Measurements from ENCODE around the gene OR8B4. TPM values are rescaled to one million over a fixed set of nuclear protein-coding genes. Genes with fewer than 3 reads are reported as not detected.
"Not testable (repeated sequence)": the region's sequence is repeated elsewhere in the genome, so short reads cannot be mapped to it uniquely, and the experiment has no call there.

OR8B4 gene
- total RNA-seq, 1 experiment from 2014 or later = not detected

GRCh38 chr11:124460459-124460858, 35.8 kb upstream of the OR8B4 start:
- intact Hi-C loops (cut with micrococcal nuclease; ENCODE audit: unreplicated experiment) = no loop called here
- Mint-ChIP-seq H3K4me3 (ENCODE audit: low read depth, unreplicated experiment) (no peak overlapping the region), H3K27ac (ENCODE audit: unreplicated experiment) (no peak overlapping the region), H3K36me3 (ENCODE audit: insufficient read depth, unreplicated experiment) (no peaks in the 10 kb centered on the region), H3K27me3 (ENCODE audit: unreplicated experiment) (no peaks in the 10 kb centered on the region), H3K4me1 (ENCODE audit: low read depth, unreplicated experiment) (no peaks in the 10 kb centered on the region), H3K9me3 (ENCODE audit: low read depth, unreplicated experiment) (no peaks in the 10 kb centered on the region)
- CTCF ChIA-PET = no interaction called here
- no TSS peak for BruUV-seq (replicated peaks)
- TF ChIP-seq CTCF (IDR thresholded peaks at IDR 0.05; ENCODE audit: unreplicated experiment) = no peak
- no peak for DNase-seq

- CTCF ChIA-PET = interaction anchor here (0.7 kb wide), 1 partner anchor 64 kb away, joined by 3 read pairs; no protein-coding TSS in a partner anchor
- DNase-seq; H3K4me3 Mint-ChIP-seq (ENCODE audit: low read depth, unreplicated experiment); H3K27me3 Mint-ChIP-seq (ENCODE audit: unreplicated experiment); H3K9me3 Mint-ChIP-seq (ENCODE audit: low read depth, unreplicated experiment); H3K27ac Mint-ChIP-seq (ENCODE audit: unreplicated experiment); BruUV-seq (replicated peaks); intact Hi-C loops (cut with micrococcal nuclease; ENCODE audit: unreplicated experiment); H3K4me1 Mint-ChIP-seq (ENCODE audit: low read depth, unreplicated experiment); H3K36me3 Mint-ChIP-seq (ENCODE audit: insufficient read depth, unreplicated experiment): not testable (repeated sequence)
Observed at GRCh38 chr11:124459379-124459778, 34.7 kb upstream of the OR8B4 start.

GRCh38 chr11:124454552-124454951, 29.9 kb upstream of the OR8B4 start:
- Mint-ChIP-seq H3K4me3 (ENCODE audit: low read depth, unreplicated experiment) (no peak overlapping the region), H3K9me3 (ENCODE audit: low read depth, unreplicated experiment) (peaks cover 3% of the 10 kb centered on the region), H3K4me1 (ENCODE audit: low read depth, unreplicated experiment) (no peaks in the 10 kb centered on the region), H3K27ac (ENCODE audit: unreplicated experiment) (no peak overlapping the region), H3K27me3 (ENCODE audit: unreplicated experiment) (no peaks in the 10 kb centered on the region), H3K36me3 (ENCODE audit: insufficient read depth, unreplicated experiment) (no peaks in the 10 kb centered on the region)
- TF ChIP-seq CTCF (IDR thresholded peaks at IDR 0.05; ENCODE audit: unreplicated experiment) = no peak
- DNase-seq = no peak
- CTCF ChIA-PET = interaction anchor here (1.0 kb wide), 1 partner anchor 52 kb away, joined by 6 read pairs; no protein-coding TSS in a partner anchor
- intact Hi-C loops (cut with micrococcal nuclease; ENCODE audit: unreplicated experiment) = no loop called here
- BruUV-seq (replicated peaks) = no TSS peak

GRCh38 chr11:124446916-124447315, 22.2 kb upstream of the OR8B4 start:
- CTCF ChIA-PET = no interaction called here
- no peak for DNase-seq
- Mint-ChIP-seq H3K36me3 (ENCODE audit: insufficient read depth, unreplicated experiment) (no peaks in the 10 kb centered on the region), H3K27ac (ENCODE audit: unreplicated experiment) (no peak overlapping the region), H3K4me1 (ENCODE audit: low read depth, unreplicated experiment) (no peaks in the 10 kb centered on the region), H3K9me3 (ENCODE audit: low read depth, unreplicated experiment) (no peaks in the 10 kb centered on the region), H3K4me3 (ENCODE audit: low read depth, unreplicated experiment) (no peak overlapping the region), H3K27me3 (ENCODE audit: unreplicated experiment) (no peaks in the 10 kb centered on the region)
- no TSS peak for BruUV-seq (replicated peaks)
- TF ChIP-seq CTCF (IDR thresholded peaks at IDR 0.05; ENCODE audit: unreplicated experiment) = no peak
- intact Hi-C loops (cut with micrococcal nuclease; ENCODE audit: unreplicated experiment) = no loop called here

- no peak for DNase-seq
- H3K27ac Mint-ChIP-seq (ENCODE audit: unreplicated experiment) = no peak within 1 kb of the TSS
- intact Hi-C loops (cut with micrococcal nuclease; ENCODE audit: unreplicated experiment) = no loop called here
- no peak within 1 kb of the TSS for H3K4me3 Mint-ChIP-seq (ENCODE audit: low read depth, unreplicated experiment)
- no peak for TF ChIP-seq CTCF (IDR thresholded peaks at IDR 0.05; ENCODE audit: unreplicated experiment)
- no peaks in the 10 kb centered on the region for H3K9me3 Mint-ChIP-seq (ENCODE audit: low read depth, unreplicated experiment)
- H3K36me3 Mint-ChIP-seq (ENCODE audit: insufficient read depth, unreplicated experiment) = no peaks in the 10 kb centered on the region
- CTCF ChIA-PET = no interaction called here
- no peaks in the 10 kb centered on the region for H3K4me1 Mint-ChIP-seq (ENCODE audit: low read depth, unreplicated experiment)
- peaks cover 4% of the 10 kb centered on the region for H3K27me3 Mint-ChIP-seq (ENCODE audit: unreplicated experiment)
- BruUV-seq (replicated peaks) = no TSS peak
Observed at GRCh38 chr11:124445646-124446150, 21.0 kb upstream of the OR8B4 start, which contains the start of gene OR8B8. Gene OR8B8, minus strand, starts transcription at chr11:124445696. Its CDS starts 4,611 bp downstream, at chr11:124441085.

Data from Calu3 (cell line).